ENCODE results near the gene SERPINB6. TPM values are rescaled to one million over a fixed set of nuclear protein-coding genes. Genes with fewer than 3 reads are reported as not detected.

SERPINB6 gene
- total RNA-seq, 1 experiment from 2014 or later, result 34.8 TPM

GRCh38 chr6:3001146-3001772, 29.9 kb upstream of the SERPINB6 start:
- TSS peak; percentile 53 for BruUV-seq (replicated peaks)
- POLR2A ChIA-PET (ENCODE audit: low non-redundant PET), result no interaction called here
- TF ChIP-seq CTCF (conservative IDR thresholded peaks at IDR 0.05; ENCODE audit: low read depth, low read length) (no peak), EZH2 (IDR thresholded peaks at IDR 0.05; ENCODE audit: borderline replicate concordance, low read depth, low read length, poor library complexity, severe bottlenecking) (no peak)

GRCh38 chr6:2999618-3000557, 28.5 kb upstream of the SERPINB6 start, which contains the start of gene NQO2:
Gene NQO2 (plus strand): TSS chr6:2999894. CDS start chr6:3006553, 6,659 bp downstream.
- Histone ChIP-seq H3K36me3 (ENCODE audit: insufficient read depth, low read length, poor library complexity, severe bottlenecking) (peaks cover 7% of the 10 kb centered on the region), H3K9me3 (ENCODE audit: low read depth, low read length, poor library complexity, severe bottlenecking) (no peaks in the 10 kb centered on the region), H3K27ac (ENCODE audit: low read depth, low read length, poor library complexity, severe bottlenecking) (peak within 1 kb of the TSS; percentile 87), H3K4me3 (ENCODE audit: low read depth, low read length, poor library complexity, severe bottlenecking) (peak within 1 kb of the TSS; percentile 99), H3K27me3 (replicated peaks; ENCODE audit: insufficient read depth, low read depth, low read length, poor library complexity) (no peaks in the 10 kb centered on the region), H3K4me1 (ENCODE audit: insufficient read depth, low read length, poor library complexity, severe bottlenecking) (peaks cover 6% of the 10 kb centered on the region)
- ChIA-PET CTCF (interaction anchor here (0.6 to 1.2 kb wide), 12 partner anchors 13 to 978 kb away, joined by 3 to 10 read pairs (median 5); no protein-coding TSS in a partner anchor), POLR2A (ENCODE audit: low non-redundant PET) (interaction anchor here (0.5 to 0.7 kb wide), 5 partner anchors 11 to 263 kb away, joined by 3 to 10 read pairs (median 5); no protein-coding TSS in a partner anchor)
- TF ChIP-seq CTCF (conservative IDR thresholded peaks at IDR 0.05; ENCODE audit: low read depth, low read length) (no peak), EZH2 (IDR thresholded peaks at IDR 0.05; ENCODE audit: borderline replicate concordance, low read depth, low read length, poor library complexity, severe bottlenecking) (no peak)
- peak; percentile 88 for DNase-seq (ENCODE audit: low spot score)
- intact Hi-C loops (cut with micrococcal nuclease; ENCODE audit: unreplicated experiment), result loop anchor here (1.0 to 5.0 kb wide), 3 partner anchors 57 to 732 kb away; no protein-coding TSS in a partner anchor
- BruUV-seq (replicated peaks), result no TSS peak

More at GRCh38 chr6:3001146-3001772, 29.9 kb upstream of the SERPINB6 start:
- Histone ChIP-seq H3K4me1 (ENCODE audit: insufficient read depth, low read length, poor library complexity, severe bottlenecking) (peaks cover 6% of the 10 kb centered on the region), H3K27me3 (replicated peaks; ENCODE audit: insufficient read depth, low read depth, low read length, poor library complexity) (no peaks in the 10 kb centered on the region), H3K36me3 (ENCODE audit: insufficient read depth, low read length, poor library complexity, severe bottlenecking) (peaks cover 17% of the 10 kb centered on the region), H3K4me3 (ENCODE audit: low read depth, low read length, poor library complexity, severe bottlenecking) (peak overlapping the region; percentile 99), H3K27ac (ENCODE audit: low read depth, low read length, poor library complexity, severe bottlenecking) (peak overlapping the region; percentile 29), H3K9me3 (ENCODE audit: low read depth, low read length, poor library complexity, severe bottlenecking) (no peaks in the 10 kb centered on the region)
- intact Hi-C loops (cut with micrococcal nuclease; ENCODE audit: unreplicated experiment), result no loop called here
- no peak for DNase-seq (ENCODE audit: low spot score)
- CTCF ChIA-PET, result interaction anchor here (0.6 to 1.4 kb wide), 6 partner anchors 22 to 61 kb away, joined by 3 to 7 read pairs (median 6); no protein-coding TSS in a partner anchor

- POLR2A ChIA-PET (ENCODE audit: low non-redundant PET), result interaction anchor here (0.6 to 0.7 kb wide), 4 partner anchors 17 to 264 kb away, joined by 3 to 10 read pairs (median 8); no protein-coding TSS in a partner anchor
These were observed 27.7 kb upstream of the SERPINB6 start for GRCh38 chr6:2998998-2999617.

More at GRCh38 chr6:2998998-2999617, 27.7 kb upstream of the SERPINB6 start:
- no peaks in the 10 kb centered on the region for H3K9me3 ChIP-seq (ENCODE audit: low read depth, low read length, poor library complexity, severe bottlenecking)
- peak; percentile 40 for DNase-seq (ENCODE audit: low spot score)
- no peak overlapping the region for H3K27ac ChIP-seq (ENCODE audit: low read depth, low read length, poor library complexity, severe bottlenecking)
- peak overlapping the region; percentile 99 for H3K4me3 ChIP-seq (ENCODE audit: low read depth, low read length, poor library complexity, severe bottlenecking)
- no peaks in the 10 kb centered on the region for H3K36me3 ChIP-seq (ENCODE audit: insufficient read depth, low read length, poor library complexity, severe bottlenecking)
- no peaks in the 10 kb centered on the region for H3K27me3 ChIP-seq (replicated peaks; ENCODE audit: insufficient read depth, low read depth, low read length, poor library complexity)
- CTCF ChIA-PET, result interaction anchor here (0.6 to 1.2 kb wide), 9 partner anchors 12 to 979 kb away, joined by 3 to 10 read pairs (median 4); no protein-coding TSS in a partner anchor
- intact Hi-C loops (cut with micrococcal nuclease; ENCODE audit: unreplicated experiment), result loop anchor here (1.0 to 5.0 kb wide), 3 partner anchors 58 to 733 kb away; no protein-coding TSS in a partner anchor
- H3K4me1 ChIP-seq (ENCODE audit: insufficient read depth, low read length, poor library complexity, severe bottlenecking), result peaks cover 6% of the 10 kb centered on the region
- no peak for TF ChIP-seq EZH2 (IDR thresholded peaks at IDR 0.05; ENCODE audit: borderline replicate concordance, low read depth, low read length, poor library complexity, severe bottlenecking)
- TF ChIP-seq CTCF (conservative IDR thresholded peaks at IDR 0.05; ENCODE audit: low read depth, low read length), result no peak
- no TSS peak for BruUV-seq (replicated peaks)

All from A673 (cell line).